ENCODE results near the gene ACSBG1. TPM values are rescaled to one million over a fixed set of nuclear protein-coding genes. Genes with fewer than 3 reads are reported as not detected.

Gene ACSBG1
- polyA plus RNA-seq, 1 donor (not counting 4 experiments of a cell fraction or from before 2014, with no cell fraction given): 0.01 TPM

GRCh38 chr15:78207641-78208340 is 26.6 kb downstream of the ACSBG1 start:
- Histone ChIP-seq H3K4me1 (ENCODE audit: control insufficient read depth, extremely low read depth, insufficient read depth, low read length) (peaks cover 24% of the 10 kb centered on the region), H3K9me3 (ENCODE audit: control insufficient read depth, low read depth, low read length) (no peaks in the 10 kb centered on the region), H3K4me3 (ENCODE audit: control insufficient read depth in 2 of 3, extremely low read depth in 1 of 3, insufficient read depth in 2 of 3, low read depth in 1 of 3, low read length in 3 of 3) (no peak overlapping the region), H3K27me3 (ENCODE audit: control insufficient read depth, extremely low read depth, insufficient read depth, low read length) (peaks cover 12% of the 10 kb centered on the region), H3K79me2 (ENCODE audit: control insufficient read depth, insufficient read depth, low read length) (no peaks in the 10 kb centered on the region), H3K9me1 (ENCODE audit: control insufficient read depth, extremely low read depth, insufficient read depth, low read length) (no peaks in the 10 kb centered on the region), H3K36me3 (ENCODE audit: control insufficient read depth in 2 of 2, extremely low read depth in 1 of 2, insufficient read depth in 2 of 2, low read length in 2 of 2) (no peaks in the 10 kb centered on the region), H3K4me2 (ENCODE audit: control insufficient read depth, extremely low read depth, insufficient read depth, low read depth, low read length) (no peak overlapping the region), H3K27ac (ENCODE audit: control insufficient read depth, insufficient read depth, low read length) (no peak overlapping the region), H2AFZ (ENCODE audit: control insufficient read depth, low read length) (no peak overlapping the region), H4K20me1 (ENCODE audit: control insufficient read depth, extremely low read depth, insufficient read depth, low read length) (no peaks in the 10 kb centered on the region), H3K9ac (ENCODE audit: control insufficient read depth, extremely low read depth, insufficient read depth, low read length) (no peak overlapping the region)
- dilution Hi-C loops (cut with MboI; ENCODE audit: extremely low pct_ligation_motif_present, low sequenced_read_pairs): no loop called here
- FAIRE-seq: no peak
- no peak for TF ChIP-seq CTCF (optimal IDR thresholded peaks at IDR 0.05 in 1 of 3, IDR thresholded peaks at IDR 0.05 in 1 of 3, conservative IDR thresholded peaks at IDR 0.05 in 1 of 3; ENCODE audit: extremely low read depth in 1 of 3, insufficient read depth in 2 of 3, low read length in 3 of 3)
- no peak for TF ChIP-seq EZH2 (IDR thresholded peaks at IDR 0.05; ENCODE audit: low read length)
- no peak for DNase-seq (ENCODE audit: low read depth, low spot score)

- Histone ChIP-seq H3K27me3 (ENCODE audit: control insufficient read depth, extremely low read depth, insufficient read depth, low read length) (peaks cover 12% of the 10 kb centered on the region), H3K9me1 (ENCODE audit: control insufficient read depth, extremely low read depth, insufficient read depth, low read length) (no peaks in the 10 kb centered on the region), H3K4me2 (ENCODE audit: control insufficient read depth, extremely low read depth, insufficient read depth, low read depth, low read length) (no peak overlapping the region), H3K79me2 (ENCODE audit: control insufficient read depth, insufficient read depth, low read length) (no peaks in the 10 kb centered on the region), H3K36me3 (ENCODE audit: control insufficient read depth in 2 of 2, extremely low read depth in 1 of 2, insufficient read depth in 2 of 2, low read length in 2 of 2) (no peaks in the 10 kb centered on the region), H4K20me1 (ENCODE audit: control insufficient read depth, extremely low read depth, insufficient read depth, low read length) (no peaks in the 10 kb centered on the region), H2AFZ (ENCODE audit: control insufficient read depth, low read length) (peak overlapping the region; percentile 51), H3K4me3 (ENCODE audit: control insufficient read depth in 2 of 3, extremely low read depth in 1 of 3, insufficient read depth in 2 of 3, low read depth in 1 of 3, low read length in 3 of 3) (no peak overlapping the region), H3K4me1 (ENCODE audit: control insufficient read depth, extremely low read depth, insufficient read depth, low read length) (peaks cover 17% of the 10 kb centered on the region), H3K9me3 (ENCODE audit: control insufficient read depth, low read depth, low read length) (no peaks in the 10 kb centered on the region), H3K9ac (ENCODE audit: control insufficient read depth, extremely low read depth, insufficient read depth, low read length) (no peak overlapping the region), H3K27ac (ENCODE audit: control insufficient read depth, insufficient read depth, low read length) (no peak overlapping the region)
- dilution Hi-C loops (cut with MboI; ENCODE audit: extremely low pct_ligation_motif_present, low sequenced_read_pairs): no loop called here
- DNase-seq (ENCODE audit: low read depth, low spot score): no peak
- TF ChIP-seq CTCF (optimal IDR thresholded peaks at IDR 0.05 in 1 of 3, IDR thresholded peaks at IDR 0.05 in 1 of 3, conservative IDR thresholded peaks at IDR 0.05 in 1 of 3; ENCODE audit: extremely low read depth in 1 of 3, insufficient read depth in 2 of 3, low read length in 3 of 3) (no peak), EZH2 (IDR thresholded peaks at IDR 0.05; ENCODE audit: low read length) (no peak)
- no peak for FAIRE-seq
Measured at GRCh38 chr15:78207110-78207458, 27.3 kb downstream of the ACSBG1 start.

All from keratinocyte (primary cell).